SJCRH30 (cell line): ENCODE data around the gene UBE2K. TPM values are rescaled to one million over a fixed set of nuclear protein-coding genes. Genes with fewer than 3 reads are reported as not detected.
"Not testable (repeated sequence)": the region's sequence is repeated elsewhere in the genome, so short reads cannot be mapped to it uniquely, and the experiment has no call there.

ENCODE experiments used
- DNase-seq, 2 experiments: peaks; one replicate each; pipeline ENCODE4 v3.0.0-alpha.2; 2015 to 2020
- H3K27ac ChIP-seq: fragments of 250-450 bp; sonication (Bioruptor Pico); 2 replicates; pipeline ENCODE4 v1.5.1; 2020; ENCODE audit warnings: mild to moderate bottlenecking, moderate library complexity
- H3K27me3 ChIP-seq: fragments of 250-450 bp; sonication (Bioruptor Pico); 2 replicates; pipeline ENCODE4 v1.5.1; 2020; ENCODE audit warnings: mild to moderate bottlenecking, moderate library complexity
- H3K36me3 ChIP-seq: fragments of 250-450 bp; sonication (Bioruptor Pico); 2 replicates; pipeline ENCODE4 v1.5.1; 2020; ENCODE audit warnings: mild to moderate bottlenecking, moderate library complexity
- H3K4me1 ChIP-seq: fragments of 250-450 bp; sonication (Bioruptor Pico); 2 replicates; pipeline ENCODE4 v1.5.1; 2020; ENCODE audit warnings: mild to moderate bottlenecking, moderate library complexity
- H3K4me3 ChIP-seq: fragments of 250-450 bp; sonication (Bioruptor Pico); 2 replicates; pipeline ENCODE4 v1.5.1; 2020; ENCODE audit warnings: mild to moderate bottlenecking, moderate library complexity
- H3K9me3 ChIP-seq: fragments of 250-450 bp; sonication (Bioruptor Pico); replicated peaks from 2 replicates; pipeline ENCODE4 v1.5.1; 2020; ENCODE audit warnings: mild to moderate bottlenecking, moderate library complexity
- total RNA-seq: library from RNA; depleted of rRNA; stranded (reverse); fragments of >200 nt; shearing (Covaris generic); gene quantifications from 2 replicates; pipeline ENCODE4 v1.2.3, GENCODE V29; 2014

The UBE2K gene
- total RNA-seq, 1 experiment from 2014 or later = 57.9 TPM

GRCh38 chr4:39730072-39730471 is 32.1 kb downstream of the UBE2K start:
- no peak for DNase-seq
- Histone ChIP-seq H3K27me3 (no peaks in the 10 kb centered on the region), H3K4me1 (peaks cover 5% of the 10 kb centered on the region; the same call in 1 of the 2 replicates), H3K36me3 (peaks cover 18% of the 10 kb centered on the region), H3K4me3 (no peak overlapping the region), H3K27ac (no peak overlapping the region), H3K9me3 (no peaks in the 10 kb centered on the region)

- DNase-seq = no peak
- H3K27ac ChIP-seq = no peak overlapping the region
- no peak overlapping the region for H3K4me3 ChIP-seq
- H3K9me3 ChIP-seq = no peaks in the 10 kb centered on the region
- peaks cover 5% of the 10 kb centered on the region; the same call in 1 of the 2 replicates for H3K4me1 ChIP-seq
- no peaks in the 10 kb centered on the region for H3K27me3 ChIP-seq
- peaks cover 18% of the 10 kb centered on the region for H3K36me3 ChIP-seq
Observed at GRCh38 chr4:39731908-39732307, 34.0 kb downstream of the UBE2K start.

- H3K36me3 ChIP-seq = peaks cover 21% of the 10 kb centered on the region
- no peak overlapping the region for H3K4me3 ChIP-seq
- H3K9me3 ChIP-seq = no peaks in the 10 kb centered on the region
- no peaks in the 10 kb centered on the region for H3K27me3 ChIP-seq
- H3K4me1 ChIP-seq = peaks cover 5% of the 10 kb centered on the region; the same call in 1 of the 2 replicates
- peak; percentile 67 to 85 for DNase-seq
- H3K27ac ChIP-seq = no peak overlapping the region
Observed at GRCh38 chr4:39732728-39733127, 34.8 kb downstream of the UBE2K start.

- not testable (repeated sequence) for H3K4me3 ChIP-seq, H3K27ac ChIP-seq, H3K9me3 ChIP-seq, DNase-seq, H3K27me3 ChIP-seq, H3K4me1 ChIP-seq
- peaks cover 44% of the 10 kb centered on the region for H3K36me3 ChIP-seq
Observed at GRCh38 chr4:39739591-39739990, 41.7 kb downstream of the UBE2K start.

- H3K36me3 ChIP-seq = peaks cover 44% of the 10 kb centered on the region
- H3K4me1 ChIP-seq = no peaks in the 10 kb centered on the region
- H3K27ac ChIP-seq = no peak overlapping the region
- no peaks in the 10 kb centered on the region for H3K27me3 ChIP-seq
- H3K4me3 ChIP-seq = no peak overlapping the region
- H3K9me3 ChIP-seq = no peaks in the 10 kb centered on the region
- DNase-seq = no peak
Observed at GRCh38 chr4:39741401-39741800, 43.5 kb downstream of the UBE2K start.

GRCh38 chr4:39745920-39746319 is 48.0 kb downstream of the UBE2K start:
- Histone ChIP-seq H3K36me3 (peaks cover 55% of the 10 kb centered on the region), H3K9me3 (no peaks in the 10 kb centered on the region), H3K4me1 (no peaks in the 10 kb centered on the region), H3K27ac (no peak overlapping the region), H3K27me3 (no peaks in the 10 kb centered on the region), H3K4me3 (no peak overlapping the region)
- no peak for DNase-seq

GRCh38 chr4:39750216-39750615 is 52.3 kb downstream of the UBE2K start:
- Histone ChIP-seq H3K27ac (no peak overlapping the region), H3K9me3 (no peaks in the 10 kb centered on the region), H3K36me3 (peaks cover 57% of the 10 kb centered on the region), H3K27me3 (no peaks in the 10 kb centered on the region), H3K4me1 (no peaks in the 10 kb centered on the region), H3K4me3 (no peak overlapping the region)
- DNase-seq = no peak

- H3K9me3 ChIP-seq = no peaks in the 10 kb centered on the region
- H3K27me3 ChIP-seq = no peaks in the 10 kb centered on the region
- no peak for DNase-seq
- no peaks in the 10 kb centered on the region for H3K4me1 ChIP-seq
- H3K27ac ChIP-seq = no peak overlapping the region
- H3K36me3 ChIP-seq = peaks cover 66% of the 10 kb centered on the region
- H3K4me3 ChIP-seq = no peak overlapping the region
Observed at GRCh38 chr4:39754309-39754708, 56.4 kb downstream of the UBE2K start.

GRCh38 chr4:39756159-39756558 is 58.2 kb downstream of the UBE2K start:
- no peak for DNase-seq
- Histone ChIP-seq H3K9me3 (no peaks in the 10 kb centered on the region), H3K4me1 (no peaks in the 10 kb centered on the region), H3K36me3 (peaks cover 64% of the 10 kb centered on the region), H3K4me3 (no peak overlapping the region), H3K27ac (no peak overlapping the region), H3K27me3 (no peaks in the 10 kb centered on the region)

GRCh38 chr4:39758176-39758575 is 60.2 kb downstream of the UBE2K start:
- Histone ChIP-seq H3K36me3 (peaks cover 65% of the 10 kb centered on the region), H3K9me3 (no peaks in the 10 kb centered on the region), H3K4me3 (no peak overlapping the region), H3K4me1 (no peaks in the 10 kb centered on the region), H3K27ac (no peak overlapping the region), H3K27me3 (no peaks in the 10 kb centered on the region)
- DNase-seq = no peak

GRCh38 chr4:39759569-39759968 is 61.6 kb downstream of the UBE2K start:
- Histone ChIP-seq H3K9me3 (no peaks in the 10 kb centered on the region), H3K36me3 (peaks cover 76% of the 10 kb centered on the region), H3K27ac (no peak overlapping the region), H3K4me3 (no peak overlapping the region), H3K27me3 (no peaks in the 10 kb centered on the region), H3K4me1 (no peaks in the 10 kb centered on the region)
- no peak for DNase-seq

GRCh38 chr4:39761005-39761667 is 63.2 kb downstream of the UBE2K start:
- Histone ChIP-seq H3K4me1 (no peaks in the 10 kb centered on the region), H3K27ac (no peak overlapping the region), H3K4me3 (no peak overlapping the region), H3K27me3 (no peaks in the 10 kb centered on the region), H3K9me3 (no peaks in the 10 kb centered on the region), H3K36me3 (peaks cover 77% of the 10 kb centered on the region)
- DNase-seq = no peak

- H3K4me3 ChIP-seq = no peak overlapping the region
- no peak overlapping the region for H3K27ac ChIP-seq
- no peak for DNase-seq
- H3K36me3 ChIP-seq = peaks cover 78% of the 10 kb centered on the region
- no peaks in the 10 kb centered on the region for H3K27me3 ChIP-seq
- no peaks in the 10 kb centered on the region; the same call in 1 of the 2 replicates for H3K9me3 ChIP-seq
- no peaks in the 10 kb centered on the region for H3K4me1 ChIP-seq
Observed at GRCh38 chr4:39763714-39764572, 66.0 kb downstream of the UBE2K start.

GRCh38 chr4:39770005-39770404 is 72.1 kb downstream of the UBE2K start:
- DNase-seq = no peak
- Histone ChIP-seq H3K9me3 (no peaks in the 10 kb centered on the region; the same call in 1 of the 2 replicates), H3K27me3 (no peaks in the 10 kb centered on the region), H3K4me3 (no peak overlapping the region), H3K4me1 (no peaks in the 10 kb centered on the region), H3K36me3 (peaks cover 56% of the 10 kb centered on the region), H3K27ac (no peak overlapping the region)

GRCh38 chr4:39770471-39770870 is 72.5 kb downstream of the UBE2K start:
- Histone ChIP-seq H3K36me3 (peaks cover 56% of the 10 kb centered on the region), H3K27ac (no peak overlapping the region), H3K9me3 (no peaks in the 10 kb centered on the region; the same call in 1 of the 2 replicates), H3K4me1 (no peaks in the 10 kb centered on the region), H3K27me3 (no peaks in the 10 kb centered on the region), H3K4me3 (no peak overlapping the region)
- no peak for DNase-seq
